Measurements from ENCODE around the gene ZNF768.
A peak's percentile ranks its signal among the peaks of the same experiment; 100 is the strongest.
"Not testable (repeated sequence)": the region's sequence is repeated elsewhere in the genome, so short reads cannot be mapped to it uniquely, and the experiment has no call there.

Gene ZNF768

GRCh38 chr16:30532285-30533145, 6.1 kb upstream of the ZNF768 start:
- no peak for DNase-seq

DNA sequence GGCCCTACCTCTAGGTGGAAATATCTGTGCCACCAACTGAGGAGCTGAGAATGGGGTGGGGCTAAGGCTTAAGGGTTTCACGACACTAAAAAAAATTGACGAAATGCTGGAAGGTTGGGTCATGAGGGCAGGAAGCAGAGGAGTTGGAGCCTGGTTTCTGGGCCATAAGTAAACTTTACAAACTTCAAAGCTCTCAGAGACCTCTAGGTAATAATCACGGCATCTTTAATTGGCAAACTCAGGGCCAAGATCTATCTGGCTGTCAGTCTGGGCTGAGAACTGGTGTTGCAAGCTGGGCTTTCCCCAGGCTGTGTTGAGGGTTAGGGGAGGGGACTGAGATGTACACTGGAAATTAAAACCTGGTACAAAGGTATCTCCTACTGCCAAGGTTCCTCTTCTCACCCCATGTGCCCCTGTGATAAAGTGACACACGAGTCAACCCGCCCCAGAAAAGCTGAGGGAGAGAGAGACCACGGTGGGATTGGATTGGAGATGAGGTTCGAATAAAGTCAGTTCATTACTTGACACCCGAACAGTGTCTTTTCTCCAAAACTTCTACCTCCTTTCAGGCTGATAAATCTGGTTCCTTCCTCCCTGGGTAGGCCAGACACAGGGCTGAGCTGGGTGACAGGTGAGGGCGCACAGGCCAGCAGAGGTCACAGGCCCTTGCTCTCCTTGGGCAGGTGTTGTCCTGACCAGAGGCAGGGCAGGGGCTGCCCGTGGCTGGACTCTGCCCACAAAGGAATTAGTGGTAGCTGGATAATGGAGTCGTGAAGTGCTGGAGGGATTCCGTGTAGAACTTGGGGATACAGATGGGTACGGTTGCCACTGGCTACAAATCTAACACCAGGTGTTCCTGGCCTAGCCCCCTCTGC, 4.0 kb upstream of the ZNF768 start:
- no peak for DNase-seq

DNA sequence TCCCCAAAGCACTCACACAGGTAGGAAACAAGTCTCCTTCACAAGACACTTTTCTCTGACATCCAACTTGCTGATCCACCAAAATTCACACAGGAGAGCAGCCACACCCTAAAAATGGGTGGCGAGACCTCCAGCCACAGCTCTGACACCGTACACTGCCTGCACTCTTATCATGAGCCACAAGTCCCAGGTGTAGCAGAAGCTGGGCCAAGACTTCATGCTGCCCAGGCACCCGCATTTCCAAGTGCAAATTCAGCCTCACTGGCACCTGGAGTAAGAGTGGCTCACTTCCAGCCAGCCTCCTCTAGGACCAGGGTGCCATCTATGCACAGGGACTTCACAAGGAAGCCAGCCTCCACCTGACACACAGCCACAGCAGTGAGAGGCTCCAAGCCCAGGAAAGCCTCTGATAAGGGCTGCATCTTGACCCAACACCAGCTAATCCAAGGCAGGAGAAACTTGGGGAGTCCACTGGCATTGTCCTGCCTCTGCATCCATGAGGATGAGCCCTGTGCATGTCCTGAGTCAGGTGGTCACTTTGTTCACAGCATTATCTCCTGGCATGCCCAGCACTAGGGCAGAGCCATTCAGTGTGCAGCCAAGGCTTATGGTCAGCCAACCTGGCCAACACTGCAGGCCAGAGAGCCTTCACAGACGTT, 2.6 kb upstream of the ZNF768 start:
- DNase-seq: no peak

GRCh38 chr16:30527635-30528178, 1.3 kb upstream of the ZNF768 start:
- no peak for DNase-seq

DNA sequence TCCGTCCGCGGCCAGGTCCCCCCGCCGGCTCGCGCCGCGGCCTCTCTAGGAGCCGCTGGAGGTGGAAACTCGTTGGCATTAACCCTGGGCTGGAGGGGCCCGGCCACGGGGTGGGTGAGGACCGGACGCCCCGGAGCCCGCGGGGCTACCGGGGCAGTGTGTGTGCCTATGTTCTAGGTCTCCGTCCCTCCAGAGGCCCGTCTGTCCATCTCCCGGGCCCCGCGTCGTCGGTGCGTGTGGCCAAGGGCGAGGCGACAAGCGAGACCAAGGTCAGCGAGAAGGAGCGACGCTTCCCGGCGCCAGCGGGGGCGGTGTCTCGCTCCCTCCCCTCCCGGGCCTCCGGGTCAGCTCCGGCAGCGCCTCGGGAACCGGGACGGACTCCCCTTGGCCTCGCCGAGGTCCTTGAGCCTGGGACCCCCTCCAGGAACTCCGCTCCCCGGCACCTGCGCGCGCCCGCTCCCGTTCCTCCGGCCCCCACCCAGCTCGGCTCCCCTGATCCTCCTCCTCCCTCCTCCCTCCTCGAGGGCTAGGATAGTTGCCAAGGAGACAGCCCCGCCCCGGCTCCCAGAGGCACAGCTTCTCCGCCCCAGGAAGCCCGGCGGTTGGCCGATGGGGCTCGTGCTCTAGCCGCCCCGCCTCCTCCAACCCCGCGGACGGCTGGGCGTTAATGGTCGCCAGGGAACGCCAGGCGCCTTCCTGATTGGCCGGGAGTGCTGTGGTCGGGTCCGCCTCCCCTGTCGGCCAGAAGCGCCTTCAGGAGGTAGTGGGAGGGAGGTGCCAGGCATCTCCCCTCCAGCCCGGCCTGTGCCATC, 663 bp upstream of the ZNF768 start:
- DNase-seq: peak; percentile 98

GRCh38 chr16:30525844-30526136, 576 bp downstream of the ZNF768 start:
- DNase-seq: no peak

DNA sequence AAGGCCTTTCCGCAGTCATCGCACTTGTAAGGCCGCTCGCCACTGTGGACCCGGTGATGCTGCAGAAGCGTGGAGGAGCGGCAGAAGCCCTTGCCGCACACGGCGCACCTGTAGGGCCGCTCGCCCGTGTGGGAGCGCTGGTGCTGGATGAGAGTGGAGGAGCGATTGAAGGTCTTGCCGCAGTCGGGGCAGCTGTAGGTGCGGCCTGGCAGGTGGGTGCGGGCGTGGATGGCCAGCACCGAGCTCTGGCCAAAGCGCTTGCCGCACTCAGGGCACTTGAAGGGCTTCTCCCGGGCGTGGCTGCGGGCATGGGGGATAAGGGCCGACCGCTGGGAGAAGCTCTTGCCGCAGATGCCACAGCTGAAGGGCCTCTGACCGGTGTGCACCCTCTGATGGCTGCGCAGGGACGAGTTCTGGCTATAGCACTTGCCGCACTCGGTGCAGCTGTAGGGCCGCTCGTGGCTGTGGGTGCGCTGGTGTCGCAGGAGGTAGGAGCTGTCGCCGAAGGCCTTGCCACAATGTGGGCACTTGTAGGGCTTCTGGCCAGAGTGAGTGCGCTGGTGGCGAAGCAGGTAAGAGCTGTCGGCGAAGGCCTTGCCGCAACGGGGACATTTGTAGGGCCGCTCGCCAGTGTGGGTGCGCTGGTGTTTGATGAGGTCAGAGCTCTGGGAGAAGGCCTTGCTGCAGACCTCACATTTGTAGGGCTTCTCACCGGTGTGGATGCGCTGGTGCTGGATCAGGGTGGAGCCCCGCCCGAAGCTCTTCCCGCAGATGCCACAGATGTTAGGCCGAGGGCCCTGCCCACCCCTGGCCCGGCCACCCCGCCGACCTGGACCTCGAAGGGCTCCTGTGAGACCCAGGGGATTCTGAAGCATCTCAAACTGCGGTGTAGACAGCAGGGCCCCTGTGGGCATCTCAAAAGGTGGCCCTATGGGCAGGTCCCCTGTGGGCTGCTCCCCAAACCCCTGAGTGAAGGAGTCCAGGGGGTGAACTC, 1.5 kb downstream of the ZNF768 start:
- no peak for DNase-seq

DNA sequence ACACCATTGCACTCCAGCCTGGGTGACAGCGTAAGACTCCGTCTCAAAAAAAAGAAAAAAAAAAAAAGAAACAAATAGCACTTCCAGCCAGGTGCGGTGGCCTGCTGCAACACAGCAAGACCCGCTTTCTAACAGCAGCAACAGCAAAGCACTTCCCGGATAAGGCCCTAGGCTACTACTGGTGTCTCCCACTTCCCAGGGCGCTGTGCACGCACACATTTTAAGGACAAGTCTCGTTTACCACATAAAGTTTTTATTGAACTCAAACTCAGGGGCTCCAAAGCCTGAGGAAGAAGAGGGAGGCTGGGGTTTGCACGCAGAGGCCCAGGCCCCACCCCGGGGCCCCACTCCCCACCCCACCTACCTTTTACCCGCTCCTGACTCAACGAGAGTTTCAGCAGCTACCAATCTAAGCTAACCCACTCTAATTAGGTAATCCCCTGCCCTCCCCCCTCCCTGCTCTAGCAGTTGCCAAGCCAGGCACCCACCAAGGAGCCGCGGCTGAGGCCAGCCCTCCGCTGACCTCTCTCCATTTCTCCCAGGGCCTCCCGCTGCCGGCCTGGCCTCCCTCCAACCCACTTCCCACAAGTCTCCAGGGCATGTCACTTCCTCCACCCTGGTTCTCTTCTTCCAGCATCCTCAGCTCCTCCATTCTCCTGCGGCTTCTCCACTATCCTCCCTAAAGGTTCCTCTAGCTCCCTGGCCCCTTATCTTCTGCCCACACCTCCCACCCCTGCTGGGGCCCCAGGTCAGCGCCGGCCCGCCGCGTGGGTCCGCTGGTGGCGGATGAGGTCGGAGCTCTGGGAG, 2.4 kb downstream of the ZNF768 start:
- DNase-seq: no peak

GRCh38 chr16:30522702-30523463, 3.5 kb downstream of the ZNF768 start:
- not testable (repeated sequence) for DNase-seq

DNA sequence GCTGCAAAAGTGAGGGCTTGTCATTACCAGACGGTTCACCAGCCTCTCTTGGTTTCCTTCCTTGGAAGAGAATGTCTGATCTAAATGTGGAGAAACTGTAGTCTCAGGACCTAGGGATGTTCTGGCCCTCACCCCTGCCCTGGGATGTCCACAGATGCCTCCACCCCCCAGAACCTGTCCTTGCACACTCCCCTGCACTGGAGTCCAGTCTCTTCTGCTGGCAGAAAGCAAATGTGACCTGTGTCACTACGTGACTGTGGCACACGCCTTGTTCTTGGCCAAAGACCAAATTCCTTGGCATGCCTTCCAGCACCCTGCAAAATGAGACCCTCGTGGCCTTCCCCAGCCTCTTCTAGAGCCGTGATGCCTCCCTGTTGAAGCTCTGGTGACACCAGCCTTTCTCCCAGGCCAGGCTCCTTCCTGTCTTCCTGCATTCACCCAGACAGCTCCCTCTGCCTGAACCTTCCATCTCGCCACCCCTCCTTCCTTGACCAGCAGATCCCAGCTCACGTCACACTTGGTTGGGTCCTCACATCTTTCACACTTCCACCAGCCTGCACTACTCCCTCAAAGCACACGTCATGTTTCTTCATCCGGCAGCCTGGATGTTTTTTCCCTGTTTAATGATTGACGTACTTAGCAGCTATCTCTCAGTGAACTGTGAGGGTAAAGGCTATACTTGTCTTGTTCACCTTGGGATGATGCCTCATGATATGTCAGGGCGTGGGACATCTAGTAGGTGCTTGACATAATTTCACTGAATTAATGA, 4.3 kb downstream of the ZNF768 start:
- no peak for DNase-seq

DNA sequence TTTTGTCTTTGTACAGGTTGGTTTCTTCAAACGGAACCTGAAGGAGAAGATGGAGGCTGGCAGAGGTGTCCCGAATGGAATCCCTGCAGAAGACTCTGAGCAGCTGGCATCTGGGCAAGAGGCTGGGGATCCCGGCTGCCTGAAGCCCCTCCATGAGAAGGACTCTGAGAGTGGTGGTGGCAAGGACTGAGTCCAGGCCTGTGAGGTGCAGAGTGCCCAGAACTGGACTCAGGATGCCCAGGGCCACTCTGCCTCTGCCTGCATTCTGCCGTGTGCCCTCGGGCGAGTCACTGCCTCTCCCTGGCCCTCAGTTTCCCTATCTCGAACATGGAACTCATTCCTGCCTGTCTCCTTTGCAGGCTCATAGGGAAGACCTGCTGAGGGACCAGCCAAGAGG, 4.9 kb downstream of the ZNF768 start:
- DNase-seq: no peak

DNA sequence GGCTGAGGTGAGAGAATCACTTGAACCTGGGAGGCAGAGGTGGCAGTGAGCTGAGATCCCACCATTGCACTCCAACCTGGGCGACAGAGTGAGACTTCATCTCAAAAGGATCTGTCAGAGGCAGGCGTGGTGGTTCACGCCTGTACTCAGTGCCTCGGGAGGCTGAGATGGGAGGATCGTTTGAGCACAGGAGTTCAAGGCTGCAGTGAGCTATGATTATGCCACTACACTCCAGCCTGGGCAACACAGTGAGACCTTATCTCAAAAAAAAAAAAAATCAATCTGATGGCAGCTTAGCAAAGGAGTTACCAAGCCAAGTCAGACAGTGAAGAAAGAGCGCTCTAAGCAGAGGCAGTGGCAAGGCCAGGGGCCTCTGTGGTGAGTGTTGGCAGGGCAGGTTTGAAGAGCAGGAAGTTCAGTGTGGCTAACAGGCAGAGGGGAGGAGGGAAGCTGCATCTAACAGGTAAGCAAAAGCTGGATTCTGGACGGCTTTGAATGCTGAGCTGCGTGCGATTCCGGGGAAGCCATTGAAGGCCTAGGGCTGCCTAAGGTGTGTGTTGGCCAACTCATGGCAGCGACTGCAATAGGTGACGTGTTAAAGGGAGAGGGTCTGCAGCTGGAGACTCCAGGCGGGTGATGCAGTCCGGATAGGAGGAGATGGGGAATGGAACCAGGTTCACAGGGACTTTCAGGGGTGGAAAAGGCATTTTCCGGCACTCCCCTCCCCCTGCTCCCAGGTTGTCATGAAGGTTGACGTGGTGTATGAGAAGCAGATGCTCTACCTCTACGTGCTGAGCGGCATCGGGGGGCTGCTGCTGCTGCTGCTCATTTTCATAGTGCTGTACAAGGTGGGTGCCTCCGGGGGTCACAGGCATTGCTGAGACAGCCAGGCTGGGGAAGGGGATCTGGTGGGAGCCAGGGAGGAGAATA, 7.0 kb downstream of the ZNF768 start:
- no peak for DNase-seq

GRCh38 chr16:30518552-30518951, 7.8 kb downstream of the ZNF768 start:
- DNase-seq: no peak

- DNase-seq: no peak
Observed at GRCh38 chr16:30515275-30515674, 11.1 kb downstream of the ZNF768 start.

GRCh38 chr16:30511509-30511908, 14.9 kb downstream of the ZNF768 start:
- no peak for DNase-seq

- DNase-seq: no peak
Observed at GRCh38 chr16:30510376-30510938, 15.9 kb downstream of the ZNF768 start.

DNA sequence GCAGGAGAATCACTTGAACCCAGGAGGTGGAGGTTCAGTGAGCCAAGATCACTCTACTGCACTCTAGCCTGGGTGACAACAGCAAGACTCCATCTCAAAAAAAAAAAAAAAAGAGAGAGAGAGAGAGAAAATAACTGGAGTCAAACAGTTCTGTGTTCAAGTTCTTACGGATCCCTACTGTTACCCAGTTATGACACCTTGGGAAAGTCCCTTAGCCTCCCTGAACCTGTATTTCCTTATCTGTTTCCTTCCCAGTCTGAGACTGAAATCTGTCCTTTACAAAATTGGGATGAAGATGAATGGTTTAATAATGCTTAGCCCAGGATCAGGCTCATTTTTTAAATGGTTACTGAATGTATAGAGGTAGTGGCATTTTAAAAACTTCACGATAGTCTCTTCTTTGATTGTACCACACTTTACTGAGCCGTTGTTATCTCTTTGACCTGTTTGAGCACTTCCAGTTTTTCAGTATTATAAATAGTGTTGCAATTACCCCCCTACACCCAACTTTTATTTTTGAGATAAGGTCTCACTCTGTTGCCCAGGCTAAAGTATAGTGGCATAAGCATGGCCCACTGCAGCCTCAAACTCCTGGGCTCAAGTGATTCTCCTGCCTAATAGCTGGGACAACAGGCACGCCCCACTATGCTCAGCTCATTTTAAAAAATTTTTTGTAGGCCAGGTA, 17.1 kb downstream of the ZNF768 start:
- no peak for DNase-seq

All from NCI-H1105 (cell line).